ENCODE results near the gene FAXDC2. TPM values are rescaled to one million over a fixed set of nuclear protein-coding genes. Genes with fewer than 3 reads are reported as not detected.

The FAXDC2 gene
- total and polyA plus RNA-seq, 9 of the 15 experiments (the other 6 are each of a cell fraction or from before 2014, with no cell fraction given), result 2.4 to 30.0 (median 9.9) TPM

GRCh38 chr5:154850255-154851062, at the start of gene FAXDC2 (continued):
- TF ChIP-seq REST (IDR thresholded peaks at IDR 0.05; ENCODE audit: borderline replicate concordance) (peak; percentile 39; the same call in 1 of the 2 replicates), REST (CRISPR knock-in tag; IDR thresholded peaks at IDR 0.05; ENCODE audit: low read depth) (no peak), ARID2 (IDR thresholded peaks at IDR 0.05) (no peak), TCF3 (CRISPR knock-in tag; IDR thresholded peaks at IDR 0.05) (no peak), MEF2A (IDR thresholded peaks at IDR 0.05; ENCODE audit: control insufficient read depth, low read depth, low read length) (no peak), NR2C2 (CRISPR knock-in tag; IDR thresholded peaks at IDR 0.05) (no peak), NR2C2 (tag; IDR thresholded peaks at IDR 0.05) (0 out of 2 replicates have a peak, but pooled peaks have one; percentile 40), RCOR1 (IDR thresholded peaks at IDR 0.05; ENCODE audit: borderline replicate concordance in 1 of 2, low read depth in 2 of 2, low read length in 2 of 2) (no peak), RNF2 (IDR thresholded peaks at IDR 0.05) (no peak), RAD51 (IDR thresholded peaks at IDR 0.05; ENCODE audit: borderline replicate concordance, low read depth) (peak; percentile 82), ZNF780A (CRISPR knock-in tag; IDR thresholded peaks at IDR 0.05) (no peak), ARID4B (CRISPR knock-in tag; IDR thresholded peaks at IDR 0.05) (no peak), NEUROD1 (IDR thresholded peaks at IDR 0.05; ENCODE audit: borderline replicate concordance, low read depth, low read length, partially characterized antibody) (no peak), SNRNP70 (optimal IDR thresholded peaks at IDR 0.05; ENCODE audit: low read depth, low read length) (no peak), ZBED1 (IDR thresholded peaks at IDR 0.05) (no peak), SPI1 (IDR thresholded peaks at IDR 0.05; ENCODE audit: borderline replicate concordance, low read depth, low read length) (no peak), ARNT (IDR thresholded peaks at IDR 0.05) (no peak)

All from K562 (cell line).